GM12891 (cell line): ENCODE measurements around the gene C20orf173. TPM values are rescaled to one million over a fixed set of nuclear protein-coding genes. Genes with fewer than 3 reads are reported as not detected.

ENCODE experiments used
- DNase-seq: peaks from one replicate; pipeline ENCODE4 v3.0.0; 2011; ENCODE audit warnings: low spot score; ENCODE audit not compliant: insufficient read length
- FAIRE-seq: peaks from 2 replicates; lab custom pipeline; 2011; peaks lifted over from hg19 to GRCh38; lab: Jason Lieb, UNC
- PAX5 ChIP-seq: IDR thresholded peaks from 2 replicates; pipeline ENCODE4 v1.6.1; 2011; ENCODE audit warnings: low read length, moderate library complexity, mild to moderate bottlenecking; ENCODE audit not compliant: insufficient read depth, severe bottlenecking
- POLR2A ChIP-seq: IDR thresholded peaks from 2 replicates; pipeline ENCODE4 v1.6.1; 2011; ENCODE audit warnings: low read depth, low read length, control low read depth
- POLR2AphosphoS5 ChIP-seq: IDR thresholded peaks from 2 replicates; pipeline ENCODE4 v1.6.1; 2011; ENCODE audit warnings: low read depth, low read length, control low read depth
- POU2F2 ChIP-seq: IDR thresholded peaks from 2 replicates; pipeline ENCODE4 v1.6.1; 2011; ENCODE audit warnings: low read depth, mild to moderate bottlenecking, control low read depth, low read length, moderate library complexity
- SPI1 ChIP-seq: IDR thresholded peaks from 2 replicates; pipeline ENCODE4 v1.6.1; 2011; ENCODE audit warnings: low read depth, low read length, control low read depth
- TAF1 ChIP-seq: IDR thresholded peaks from 2 replicates; pipeline ENCODE4 v1.6.1; 2011; ENCODE audit warnings: low read depth, low read length, control low read depth
- polyA plus RNA-seq: library from polyadenylated mRNA; unstranded; fragments of >200 nt; gene quantifications from one replicate; pipeline ENCODE4 v1.2.1, GENCODE V29; 2012; ENCODE audit warnings: low read depth, missing spikeins, inconsistent platforms; ENCODE audit not compliant: missing spikeins

The C20orf173 gene, protein sequence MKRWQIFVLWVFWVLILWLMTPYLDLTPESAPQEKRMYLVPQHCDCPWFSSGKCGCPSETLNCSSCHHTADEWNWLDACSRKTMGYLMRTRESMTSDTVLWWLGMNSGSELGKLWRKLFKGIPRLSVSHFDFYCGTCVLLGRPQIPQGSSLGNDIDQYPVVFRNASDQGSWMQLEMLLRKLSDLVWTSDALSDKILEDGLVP
- polyA plus RNA-seq = not detected

DNA sequence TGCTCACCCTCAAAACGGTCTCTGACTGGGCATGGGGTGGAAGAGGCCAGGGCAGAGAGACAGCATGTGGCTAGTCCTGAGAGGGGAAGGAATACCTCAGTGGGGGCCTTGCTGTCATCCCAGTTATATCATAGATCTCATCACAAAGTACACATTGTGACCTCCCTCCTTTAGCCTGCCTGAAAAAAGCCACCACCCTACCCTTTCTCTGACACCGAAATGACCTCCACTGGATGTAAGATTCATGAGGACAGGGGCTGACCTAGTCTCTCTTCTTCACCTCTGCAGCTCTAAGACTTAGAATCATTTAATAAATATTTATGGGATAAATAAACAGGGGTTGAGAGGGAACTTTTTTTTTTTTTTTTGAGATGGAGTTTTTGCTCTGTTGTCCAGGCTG, at the start of gene C20orf173:
TSS of gene C20orf173 (minus strand) at position 101 of the 400 bp plus-strand sequence. CDS start 279 bp downstream, outside the sequence.
- DNase-seq = no peak
- no peak for FAIRE-seq

DNA sequence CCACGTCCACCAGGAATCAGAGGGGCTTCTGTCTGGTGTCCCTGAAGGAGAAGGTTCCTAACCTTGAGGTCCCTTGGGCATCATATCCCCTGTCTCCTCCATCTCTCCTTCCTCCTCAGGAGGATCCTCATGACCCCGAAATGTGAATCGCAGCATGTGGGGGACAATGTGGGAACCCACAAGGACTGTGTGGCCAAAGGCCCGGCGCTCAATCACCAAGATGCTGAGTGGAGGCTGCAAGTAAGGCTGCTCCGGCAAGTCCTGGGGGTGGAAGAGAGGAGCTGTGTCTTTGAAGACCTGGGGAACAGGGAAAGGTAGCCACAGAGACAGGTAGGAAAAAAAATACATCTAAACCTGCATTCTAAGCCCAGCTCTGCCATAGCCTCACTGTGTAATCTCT, 49.7 kb upstream of the C20orf173 start:
- no peak for TF ChIP-seq POU2F2
- no peak for TF ChIP-seq POLR2A
- TF ChIP-seq SPI1 = no peak
- TF ChIP-seq POLR2AphosphoS5 = no peak
- TF ChIP-seq TAF1 = no peak
- TF ChIP-seq PAX5 = no peak
- no peak for FAIRE-seq

More for the DNA sequence above, at the start of gene C20orf173:
- TF ChIP-seq SPI1 = no peak
- TF ChIP-seq POLR2AphosphoS5 = no peak
- no peak for TF ChIP-seq TAF1
- TF ChIP-seq POLR2A = no peak
- TF ChIP-seq PAX5 = no peak
- no peak for TF ChIP-seq POU2F2

DNA sequence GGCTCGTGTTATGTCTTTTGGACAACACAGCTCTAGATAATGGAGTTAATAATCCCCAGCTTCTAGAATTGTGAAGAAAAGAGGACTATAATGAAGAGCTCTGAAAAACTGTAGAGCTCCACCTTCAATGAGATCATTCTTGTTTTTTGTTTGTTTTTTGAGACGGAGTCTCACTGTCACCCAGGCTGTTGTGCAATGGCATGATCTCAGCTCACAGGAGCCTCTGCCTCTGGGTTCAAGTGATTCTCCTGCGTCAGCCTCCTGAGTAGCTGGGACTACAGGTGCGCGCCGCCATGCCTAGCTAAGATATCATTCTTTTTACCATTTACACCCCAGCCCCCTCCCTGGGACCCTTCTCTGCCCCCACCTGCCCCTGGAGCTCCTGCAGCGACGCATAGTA, 49.0 kb upstream of the C20orf173 start:
- no peak for TF ChIP-seq POLR2AphosphoS5
- no peak for TF ChIP-seq SPI1
- no peak for TF ChIP-seq POU2F2
- FAIRE-seq = no peak
- no peak for DNase-seq

More for the DNA sequence above, 49.7 kb upstream of the C20orf173 start:
- DNase-seq = no peak

DNA sequence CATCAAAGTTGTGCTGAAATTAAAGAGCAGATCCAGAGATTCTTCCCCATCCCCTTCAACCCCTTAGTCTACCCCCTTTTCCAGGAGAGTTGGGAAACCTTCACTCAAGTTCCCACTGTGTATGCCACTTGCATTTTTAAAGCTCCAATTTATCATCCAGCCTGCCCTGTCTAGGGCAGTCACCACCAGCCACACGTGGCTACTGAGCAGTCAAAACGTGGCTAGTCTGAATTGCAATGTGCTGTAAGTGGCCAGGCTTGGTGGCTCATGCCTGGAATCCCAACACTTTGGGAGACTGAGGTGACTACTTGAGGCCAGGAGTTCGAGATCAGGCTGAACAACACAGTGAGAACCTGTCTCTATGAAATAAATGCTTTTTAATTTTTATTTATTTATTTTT, 47.4 kb upstream of the C20orf173 start:
- DNase-seq = no peak
- TF ChIP-seq SPI1 (no peak), POLR2A (no peak), TAF1 (no peak), POU2F2 (no peak), POLR2AphosphoS5 (no peak), PAX5 (no peak)
- no peak for FAIRE-seq

DNA sequence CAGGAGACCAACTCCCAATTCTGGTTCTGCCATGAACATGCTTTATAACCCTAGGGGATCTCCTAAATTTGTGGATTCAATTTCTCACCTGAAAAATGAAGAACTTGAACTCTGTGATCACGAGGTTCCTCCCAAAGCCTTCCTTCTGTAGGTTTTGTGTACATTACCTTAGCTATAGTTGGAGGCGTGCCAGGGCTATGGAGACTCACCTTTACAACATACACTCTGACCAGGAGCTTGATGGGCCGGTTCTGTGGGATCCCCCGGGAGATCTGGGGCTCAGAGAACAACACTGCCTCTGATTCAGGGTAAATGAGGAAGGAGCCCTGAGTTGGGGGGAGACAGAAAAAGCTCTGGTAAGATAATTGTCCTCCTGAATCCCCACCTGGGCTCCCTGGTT, 46.5 kb upstream of the C20orf173 start:
- DNase-seq = no peak
- TF ChIP-seq TAF1 (no peak), POLR2AphosphoS5 (no peak), SPI1 (no peak), POLR2A (no peak), PAX5 (no peak), POU2F2 (no peak)
- FAIRE-seq = no peak

DNA sequence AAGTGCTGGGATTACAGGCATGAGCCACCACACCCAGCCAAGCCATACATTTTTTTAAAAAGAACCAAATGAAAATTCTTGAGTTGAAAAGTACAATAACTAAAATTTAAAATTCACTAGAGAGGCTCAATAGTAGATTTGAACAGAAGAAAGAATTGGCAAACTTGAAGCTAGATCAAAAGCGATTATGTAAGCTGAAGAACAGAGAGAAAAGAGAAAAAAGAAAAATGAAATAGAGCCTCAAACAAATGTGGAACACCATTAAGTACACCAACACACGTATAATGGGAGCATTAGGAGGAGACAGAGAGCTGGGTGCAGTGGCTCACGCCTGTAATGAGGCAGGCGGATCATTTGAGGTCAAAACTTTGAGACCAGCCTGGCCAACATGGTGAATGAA, 43.4 kb upstream of the C20orf173 start:
- no peak for TF ChIP-seq TAF1
- TF ChIP-seq POLR2AphosphoS5 = no peak
- no peak for TF ChIP-seq SPI1
- TF ChIP-seq POU2F2 = no peak
- TF ChIP-seq POLR2A = no peak
- TF ChIP-seq PAX5 = no peak
- FAIRE-seq (no peak), DNase-seq (no peak)

DNA sequence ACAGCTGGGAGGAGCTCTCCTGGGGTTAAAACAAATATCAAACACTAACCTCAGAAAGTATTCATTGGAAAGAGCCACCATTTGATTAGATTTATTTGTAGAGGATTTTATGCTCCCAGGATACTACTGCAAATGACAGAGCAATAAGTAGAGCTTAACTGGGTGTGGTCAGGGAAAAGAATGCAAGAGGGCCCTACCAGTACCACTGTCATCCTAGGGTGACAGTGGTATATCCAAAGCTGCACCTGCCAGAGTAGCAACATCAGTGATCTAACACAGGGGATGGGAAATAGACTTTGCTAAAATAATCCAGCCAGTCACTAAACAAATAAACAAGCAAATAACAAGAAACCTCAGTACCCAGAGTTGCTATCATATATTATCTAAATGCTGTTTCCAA, 42.1 kb upstream of the C20orf173 start:
- no peak for TF ChIP-seq PAX5
- TF ChIP-seq POU2F2 = no peak
- FAIRE-seq (no peak), DNase-seq (no peak)

DNA sequence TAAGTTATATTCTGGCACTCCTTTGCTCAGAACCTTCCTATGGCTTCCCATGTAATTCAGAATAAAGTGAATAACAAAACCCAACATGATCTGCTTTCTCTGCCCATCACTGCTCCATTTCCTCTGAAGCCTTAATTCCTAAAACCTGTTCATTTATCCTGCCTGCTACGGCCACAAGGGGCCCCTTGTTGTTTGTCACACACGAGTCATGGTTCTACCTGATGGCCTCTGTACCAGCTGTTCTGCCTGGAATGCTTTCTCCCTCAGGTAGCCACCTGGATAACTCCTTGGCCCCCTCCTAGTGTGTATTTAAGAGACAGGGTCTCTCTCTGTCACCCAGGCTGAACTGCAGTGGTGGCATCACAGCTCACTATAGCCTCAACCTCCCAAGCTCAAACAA, 39.2 kb upstream of the C20orf173 start:
- FAIRE-seq (no peak), DNase-seq (no peak)
- no peak for TF ChIP-seq TAF1
- TF ChIP-seq POLR2AphosphoS5 = no peak
- TF ChIP-seq POLR2A = no peak
- no peak for TF ChIP-seq SPI1
- TF ChIP-seq PAX5 = no peak
- no peak for TF ChIP-seq POU2F2

DNA sequence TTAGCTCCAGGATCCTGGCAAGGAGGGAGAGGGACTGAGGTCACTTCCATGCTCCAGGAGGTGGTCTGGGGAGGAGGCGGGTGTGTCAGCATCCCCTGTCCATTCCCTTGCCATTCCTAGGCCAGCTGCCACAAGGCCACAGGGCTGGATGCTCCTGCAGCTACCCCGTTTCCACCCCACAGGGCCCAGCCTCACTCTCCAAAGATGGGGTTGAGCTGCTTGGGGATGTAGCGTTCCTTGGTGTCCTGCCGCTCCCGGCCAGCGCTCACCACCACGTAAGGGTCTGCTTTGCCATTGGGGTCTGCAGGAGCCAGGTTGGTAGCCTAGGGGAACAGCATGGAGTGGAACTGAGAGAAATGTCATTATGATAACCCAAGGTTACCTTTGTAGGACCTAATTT, 35.5 kb upstream of the C20orf173 start:
- TF ChIP-seq POLR2A (no peak), SPI1 (no peak), POU2F2 (no peak), PAX5 (no peak), TAF1 (no peak), POLR2AphosphoS5 (no peak)
- DNase-seq (no peak), FAIRE-seq (no peak)

DNA sequence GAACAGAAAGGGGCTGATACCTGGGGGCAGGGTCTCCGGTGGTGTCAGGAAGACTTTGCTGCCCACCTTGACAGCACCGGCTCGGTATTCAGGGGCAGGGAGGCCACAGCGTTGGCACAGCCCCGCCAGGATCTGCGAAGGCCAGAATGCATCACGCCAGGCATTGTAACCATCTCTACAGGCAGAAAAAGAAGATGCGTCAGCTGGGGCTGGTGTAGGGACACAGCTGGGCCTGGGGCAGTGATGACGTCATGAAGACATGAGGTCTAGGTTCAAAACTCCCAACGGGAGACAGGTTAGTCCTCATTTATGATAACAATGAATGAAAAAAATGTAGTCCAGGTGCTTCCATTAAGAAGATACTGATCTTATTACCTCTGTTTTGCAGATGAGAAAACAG, 34.4 kb upstream of the C20orf173 start:
- no peak for DNase-seq
- TF ChIP-seq TAF1 (no peak), POLR2AphosphoS5 (no peak), POU2F2 (no peak), PAX5 (no peak), POLR2A (no peak), SPI1 (no peak)
- no peak for FAIRE-seq

DNA sequence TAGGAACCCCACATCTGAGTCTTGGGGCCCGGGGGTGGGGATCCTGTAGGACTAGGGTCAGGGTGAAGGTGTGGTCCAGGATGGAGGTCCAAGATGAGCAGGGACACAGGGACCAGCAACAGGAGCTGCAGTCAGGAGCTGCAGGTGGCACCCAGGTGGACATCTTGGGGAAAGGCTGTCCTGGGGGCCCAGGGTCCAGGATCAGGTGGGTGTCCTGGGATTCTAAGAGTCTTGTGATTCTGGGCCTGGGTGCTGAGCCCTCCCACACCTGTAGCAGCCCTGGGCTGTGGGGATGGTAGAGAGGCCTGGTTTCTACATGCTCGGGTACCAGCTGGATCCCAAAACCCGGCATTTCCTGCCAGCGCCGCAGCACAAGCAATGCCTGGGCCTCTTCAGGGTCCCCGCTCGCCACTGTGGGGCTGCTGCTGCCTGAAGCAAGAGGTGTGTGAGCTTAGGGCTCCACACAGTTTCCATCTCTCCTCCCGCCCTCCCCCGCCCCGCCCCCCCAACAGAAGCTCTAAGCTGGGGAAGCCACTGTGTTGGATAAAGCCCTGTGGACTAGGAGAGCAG, 33.2 kb upstream of the C20orf173 start:
- TF ChIP-seq TAF1 = no peak
- no peak for FAIRE-seq
- no peak for DNase-seq
